Measurements from ENCODE around the gene C14orf180.

The C14orf180 gene

GRCh38 chr14:104574536-104574935 lies 5.0 kb upstream of the C14orf180 start:
- H3K4me1 ChIP-seq (ENCODE audit: insufficient read depth, poor library complexity, severe bottlenecking), result no peaks in the 10 kb centered on the region
- no peaks in the 10 kb centered on the region for H3K9me3 ChIP-seq (ENCODE audit: severe bottlenecking)
- ATAC-seq (ENCODE audit: low read depth), result no peak
- H3K27ac ChIP-seq (ENCODE audit: poor library complexity, severe bottlenecking), result no peak overlapping the region
- DNase-seq (ENCODE audit: low spot score), result no peak
- no peak for TF ChIP-seq CTCF (IDR thresholded peaks at IDR 0.05; ENCODE audit: poor library complexity, severe bottlenecking)
- no peaks in the 10 kb centered on the region for H3K36me3 ChIP-seq (ENCODE audit: low read depth)
- peaks cover 55% of the 10 kb centered on the region for H3K27me3 ChIP-seq (ENCODE audit: insufficient read depth, poor library complexity, severe bottlenecking)
- no peak overlapping the region for H3K4me3 ChIP-seq (ENCODE audit: severe bottlenecking)

- H3K36me3 ChIP-seq (ENCODE audit: low read depth), result no peaks in the 10 kb centered on the region
- peaks cover 55% of the 10 kb centered on the region for H3K27me3 ChIP-seq (ENCODE audit: insufficient read depth, poor library complexity, severe bottlenecking)
- no peak for TF ChIP-seq CTCF (IDR thresholded peaks at IDR 0.05; ENCODE audit: poor library complexity, severe bottlenecking)
- ATAC-seq (ENCODE audit: low read depth) (no peak), DNase-seq (ENCODE audit: low spot score) (no peak)
- H3K4me1 ChIP-seq (ENCODE audit: insufficient read depth, poor library complexity, severe bottlenecking), result no peaks in the 10 kb centered on the region
- H3K4me3 ChIP-seq (ENCODE audit: severe bottlenecking), result no peak overlapping the region
- H3K9me3 ChIP-seq (ENCODE audit: severe bottlenecking), result no peaks in the 10 kb centered on the region
- no peak overlapping the region for H3K27ac ChIP-seq (ENCODE audit: poor library complexity, severe bottlenecking)
Observed at GRCh38 chr14:104574978-104575583, 4.5 kb upstream of the C14orf180 start.

- ATAC-seq (ENCODE audit: low read depth) (peak; percentile 8; the same call in 1 of the 3 replicates), DNase-seq (ENCODE audit: low spot score) (no peak)
- no peaks in the 10 kb centered on the region for H3K9me3 ChIP-seq (ENCODE audit: severe bottlenecking)
- no peaks in the 10 kb centered on the region for H3K4me1 ChIP-seq (ENCODE audit: insufficient read depth, poor library complexity, severe bottlenecking)
- H3K36me3 ChIP-seq (ENCODE audit: low read depth), result no peaks in the 10 kb centered on the region
- no peak for TF ChIP-seq CTCF (IDR thresholded peaks at IDR 0.05; ENCODE audit: poor library complexity, severe bottlenecking)
- H3K4me3 ChIP-seq (ENCODE audit: severe bottlenecking), result no peak overlapping the region
- H3K27ac ChIP-seq (ENCODE audit: poor library complexity, severe bottlenecking), result no peak overlapping the region
- H3K27me3 ChIP-seq (ENCODE audit: insufficient read depth, poor library complexity, severe bottlenecking), result peaks cover 58% of the 10 kb centered on the region
Observed at GRCh38 chr14:104576232-104576969, 3.2 kb upstream of the C14orf180 start.

- Histone ChIP-seq H3K4me1 (ENCODE audit: insufficient read depth, poor library complexity, severe bottlenecking) (no peaks in the 10 kb centered on the region), H3K4me3 (ENCODE audit: severe bottlenecking) (no peak overlapping the region)
- no peak for DNase-seq (ENCODE audit: low spot score)
Observed at GRCh38 chr14:104576970-104577332, 2.6 kb upstream of the C14orf180 start.

More at GRCh38 chr14:104576970-104577332, 2.6 kb upstream of the C14orf180 start:
- H3K36me3 ChIP-seq (ENCODE audit: low read depth), result no peaks in the 10 kb centered on the region
- no peak overlapping the region for H3K27ac ChIP-seq (ENCODE audit: poor library complexity, severe bottlenecking)
- H3K9me3 ChIP-seq (ENCODE audit: severe bottlenecking), result no peaks in the 10 kb centered on the region
- ATAC-seq (ENCODE audit: low read depth), result no peak; the same call in 2 of the 3 replicates
- no peak for TF ChIP-seq CTCF (IDR thresholded peaks at IDR 0.05; ENCODE audit: poor library complexity, severe bottlenecking)
- peaks cover 57% of the 10 kb centered on the region for H3K27me3 ChIP-seq (ENCODE audit: insufficient read depth, poor library complexity, severe bottlenecking)
